Renal cortical epithelial cell (primary cell): ENCODE data around the gene TSKS. TPM values are rescaled to one million over a fixed set of nuclear protein-coding genes. Genes with fewer than 3 reads are reported as not detected.

ENCODE experiments used
- DNase-seq: peaks from one replicate; pipeline ENCODE4 v3.0.0-alpha.2; 2011; ENCODE audit warnings: low read depth
- total RNA-seq: library from RNA; depleted of rRNA; stranded (reverse); fragments of >200 nt; gene quantifications from 2 replicates; pipeline ENCODE4 v1.2.3, GENCODE V29; 2014

Gene TSKS
- total RNA-seq, 1 donor from 2014 or later = not detected

- peak; percentile 63 for DNase-seq
Measured at GRCh38 chr19:49793561-49793840, 30.4 kb upstream of the TSKS start.

GRCh38 chr19:49792829-49793560, 29.9 kb upstream of the TSKS start:
- no peak for DNase-seq

GRCh38 chr19:49791776-49792445, 28.8 kb upstream of the TSKS start:
- DNase-seq = no peak

GRCh38 chr19:49790866-49791265, 27.8 kb upstream of the TSKS start:
- DNase-seq = no peak

- no peak for DNase-seq
Measured at GRCh38 chr19:49788857-49789256, 25.8 kb upstream of the TSKS start.

GRCh38 chr19:49787746-49788145, 24.6 kb upstream of the TSKS start:
- DNase-seq = no peak

- DNase-seq = peak; percentile 72
Measured at GRCh38 chr19:49786376-49786820, 23.3 kb upstream of the TSKS start.

GRCh38 chr19:49782515-49782914, 19.4 kb upstream of the TSKS start:
- DNase-seq = no peak

GRCh38 chr19:49781394-49781793, 18.3 kb upstream of the TSKS start:
- DNase-seq = no peak

GRCh38 chr19:49780861-49781260, 17.8 kb upstream of the TSKS start:
- DNase-seq = no peak

- DNase-seq = no peak
Measured at GRCh38 chr19:49779731-49780555, 16.8 kb upstream of the TSKS start.

GRCh38 chr19:49776371-49776764, 13.3 kb upstream of the TSKS start:
- DNase-seq = no peak

- DNase-seq = no peak
Measured at GRCh38 chr19:49775742-49776370, 12.8 kb upstream of the TSKS start.

- DNase-seq = no peak
Measured at GRCh38 chr19:49774969-49775368, 11.9 kb upstream of the TSKS start.

GRCh38 chr19:49773663-49774350, 10.7 kb upstream of the TSKS start:
- no peak for DNase-seq

- no peak for DNase-seq
Measured at GRCh38 chr19:49772850-49773432, 9.8 kb upstream of the TSKS start.

GRCh38 chr19:49771674-49772139, 8.6 kb upstream of the TSKS start:
- DNase-seq = peak; percentile 60

GRCh38 chr19:49770529-49770928, 7.4 kb upstream of the TSKS start:
- no peak for DNase-seq

GRCh38 chr19:49767967-49768581, 5.0 kb upstream of the TSKS start:
- no peak for DNase-seq

- no peak for DNase-seq
Measured at GRCh38 chr19:49767381-49767780, 4.3 kb upstream of the TSKS start.

GRCh38 chr19:49766930-49767299, 3.8 kb upstream of the TSKS start, which contains the start of gene AP2A1:
Gene AP2A1, plus strand, starts transcription at chr19:49767001. Its CDS starts 133 bp downstream, at chr19:49767134.
- DNase-seq = no peak
